NCI-H128 (cell line): ENCODE measurements around the gene CEMIP.

Experiments used
- DNase-seq: peaks from one replicate; lab custom pipeline; 2025; ENCODE audit not compliant: unreplicated experiment; lab: John Stamatoyannopoulos, UW

The CEMIP gene

GRCh38 chr15:80841541-80841940, 62.4 kb downstream of the CEMIP start:
- DNase-seq, result no peak

GRCh38 chr15:80844011-80844732, 65.0 kb downstream of the CEMIP start:
- DNase-seq, result no peak

- DNase-seq, result no peak
Measured at GRCh38 chr15:80846031-80846815, 67.1 kb downstream of the CEMIP start.

- no peak for DNase-seq
Measured at GRCh38 chr15:80849308-80849707, 70.1 kb downstream of the CEMIP start.

- no peak for DNase-seq
Measured at GRCh38 chr15:80850941-80851451, 71.8 kb downstream of the CEMIP start.

- DNase-seq, result no peak
Measured at GRCh38 chr15:80852676-80853075, 73.5 kb downstream of the CEMIP start.

- DNase-seq, result no peak
Measured at GRCh38 chr15:80854104-80854503, 74.9 kb downstream of the CEMIP start.

- DNase-seq, result no peak
Measured at GRCh38 chr15:80855206-80855605, 76.0 kb downstream of the CEMIP start.

GRCh38 chr15:80856400-80856799, 77.2 kb downstream of the CEMIP start:
- no peak for DNase-seq

GRCh38 chr15:80856809-80857377, 77.7 kb downstream of the CEMIP start:
- no peak for DNase-seq

GRCh38 chr15:80861731-80862170, 82.6 kb downstream of the CEMIP start:
- no peak for DNase-seq

- DNase-seq, result no peak
Measured at GRCh38 chr15:80864666-80865065, 85.5 kb downstream of the CEMIP start.

GRCh38 chr15:80866936-80867335, 87.8 kb downstream of the CEMIP start:
- DNase-seq, result no peak

- DNase-seq, result no peak
Measured at GRCh38 chr15:80870366-80870765, 91.2 kb downstream of the CEMIP start.

GRCh38 chr15:80870893-80871292, 91.7 kb downstream of the CEMIP start:
- DNase-seq, result no peak

- no peak for DNase-seq
Measured at GRCh38 chr15:80871858-80872257, 92.7 kb downstream of the CEMIP start.

GRCh38 chr15:80873366-80873952, 94.3 kb downstream of the CEMIP start:
- no peak for DNase-seq

- no peak for DNase-seq
Measured at GRCh38 chr15:80875568-80876347, 96.6 kb downstream of the CEMIP start.

GRCh38 chr15:80876348-80876674, 97.1 kb downstream of the CEMIP start:
- no peak for DNase-seq

- no peak for DNase-seq
Measured at GRCh38 chr15:80878242-80878866, 99.2 kb downstream of the CEMIP start.
